Choroid plexus epithelial cell (primary cell): ENCODE measurements around the gene MICU1.

Source experiments
- DNase-seq: peaks from one replicate; pipeline ENCODE4 v3.0.0-alpha.2; 2010; ENCODE audit warnings: low read depth
- H3K4me3 ChIP-seq: 2 replicates; pipeline ENCODE4 v1.5.1; 2011; ENCODE audit warnings: low read depth, mild to moderate bottlenecking, control low read depth, low read length, moderate library complexity
- CTCF ChIP-seq: conservative IDR thresholded peaks from 2 replicates; pipeline ENCODE4 v1.5.1; 2011; ENCODE audit warnings: low read depth, mild to moderate bottlenecking, control low read depth, inconsistent platforms, low read length, moderate library complexity

The MICU1 gene

GRCh38 chr10:72379776-72380175, 246.1 kb downstream of the MICU1 start:
- H3K4me3 ChIP-seq: no peak overlapping the region
- no peak for TF ChIP-seq CTCF
- DNase-seq: no peak

GRCh38 chr10:72379062-72379461, 246.8 kb downstream of the MICU1 start:
- TF ChIP-seq CTCF: no peak
- H3K4me3 ChIP-seq: no peak overlapping the region
- no peak for DNase-seq

- no peak overlapping the region for H3K4me3 ChIP-seq
- peak; percentile 48 for TF ChIP-seq CTCF
- peak; percentile 37 for DNase-seq
Observed at GRCh38 chr10:72375585-72375984, 250.3 kb downstream of the MICU1 start.

- peak; percentile 44 for TF ChIP-seq CTCF
- H3K4me3 ChIP-seq: no peak overlapping the region
- peak; percentile 51 for DNase-seq
Observed at GRCh38 chr10:72375173-72375572, 250.7 kb downstream of the MICU1 start.

GRCh38 chr10:72370201-72370722, 255.6 kb downstream of the MICU1 start:
- H3K4me3 ChIP-seq: no peak overlapping the region
- no peak for TF ChIP-seq CTCF
- DNase-seq: no peak

GRCh38 chr10:72367301-72367960, 258.4 kb downstream of the MICU1 start:
- TF ChIP-seq CTCF: no peak
- no peak overlapping the region for H3K4me3 ChIP-seq
- peak; percentile 71 for DNase-seq
